Activated naive CD4-positive, alpha-beta T cell treated with anti-CD3 and anti-CD28 coated beads for 36 hours (primary cell): ENCODE results near the gene TMPRSS13. TPM values are rescaled to one million over a fixed set of nuclear protein-coding genes. Genes with fewer than 3 reads are reported as not detected.
A peak's percentile ranks its signal among the peaks of the same experiment; 100 is the strongest.

Experiments used
- CTCF ChIA-PET: fragments of 350-600 bp; sonication (Branson Sonifier 250); formaldehyde crosslinking; loops from one replicate; lab custom pipeline; 2021; ENCODE audit warnings: antibody characterized with exemption; lab: Charles Lee
- DNase-seq: peaks from one replicate; pipeline ENCODE4 v3.0.0-alpha.2; 2020
- H3K27ac Mint-ChIP-seq: one replicate; pipeline ENCODE4 v1.8.0; 2021; ENCODE audit warnings: mild to moderate bottlenecking, mixed read lengths
- H3K27me3 Mint-ChIP-seq: one replicate; pipeline ENCODE4 v1.8.0; 2021; ENCODE audit warnings: low read depth, mixed read lengths
- H3K36me3 Mint-ChIP-seq: one replicate; pipeline ENCODE4 v1.8.0; 2021; ENCODE audit warnings: low read depth, mixed read lengths
- H3K4me1 Mint-ChIP-seq: one replicate; pipeline ENCODE4 v1.8.0; 2021; ENCODE audit warnings: low read depth, mixed read lengths
- H3K4me3 Mint-ChIP-seq: one replicate; pipeline ENCODE4 v1.8.0; 2021; ENCODE audit warnings: mild to moderate bottlenecking, moderate library complexity, mixed read lengths
- H3K9me3 Mint-ChIP-seq: one replicate; pipeline ENCODE4 v1.8.0; 2021; ENCODE audit warnings: mixed read lengths
- intact Hi-C: fragments of 100-400 bp; cut with micrococcal nuclease; formaldehyde crosslinking; loops from one replicate; pipeline ENCODE4 v1.15.1; 2023
- total RNA-seq, 2 experiments: library from RNA; stranded (reverse); gene quantifications; one replicate each; pipeline ENCODE4 v1.2.3, GENCODE V29; 2021

TMPRSS13 gene
- total RNA-seq, 2 experiments from 2014 or later, result 0.15 to 0.21 TPM

GRCh38 chr11:117908959-117909610, 20.1 kb downstream of the TMPRSS13 start:
- Mint-ChIP-seq H3K27ac (no peak overlapping the region), H3K4me3 (no peak overlapping the region)

DNA sequence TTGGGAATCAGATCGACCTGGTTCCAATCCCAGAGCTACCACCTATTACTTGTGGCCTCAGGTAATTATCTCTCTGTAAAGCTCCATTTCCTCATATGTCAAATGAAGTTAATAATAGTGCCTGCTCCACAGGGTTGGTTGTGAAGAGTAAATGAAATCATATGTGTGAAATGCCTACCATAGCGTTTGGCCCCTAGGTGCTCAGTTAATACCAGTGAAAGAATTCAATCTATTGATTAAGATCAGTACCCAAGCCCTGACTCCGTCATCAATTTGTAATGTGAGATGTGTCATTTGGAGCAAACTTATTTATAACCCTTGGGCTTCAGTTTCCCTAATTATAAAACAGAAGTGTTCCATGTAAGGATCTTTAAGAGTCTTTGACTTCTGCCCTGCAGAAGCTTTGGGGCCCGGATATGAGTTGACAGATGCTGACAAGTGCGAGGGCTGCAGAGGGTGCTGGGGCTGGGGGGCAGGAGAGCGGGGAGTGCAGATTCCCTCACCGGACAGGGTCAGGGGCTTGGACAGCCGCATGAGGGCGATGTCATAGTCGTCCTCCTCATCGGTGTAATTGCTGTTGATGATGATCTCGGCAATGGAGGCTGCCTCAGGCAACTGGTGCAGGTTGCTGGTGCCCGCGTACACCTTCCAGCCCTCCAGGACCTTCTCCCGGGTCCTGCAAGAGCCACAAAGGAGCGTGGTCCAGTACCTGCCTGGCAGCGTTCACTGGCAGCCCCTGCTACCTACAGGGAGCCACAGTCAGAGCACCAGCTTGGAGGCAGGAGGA, 20.9 kb downstream of the TMPRSS13 start:
- H3K27ac Mint-ChIP-seq, result no peak overlapping the region
- no peaks in the 10 kb centered on the region for H3K27me3 Mint-ChIP-seq
- peaks cover 8% of the 10 kb centered on the region for H3K4me1 Mint-ChIP-seq
- CTCF ChIA-PET, result interaction anchor here (0.9 to 1.4 kb wide), 4 partner anchors 39 to 146 kb away, joined by 3 to 11 read pairs (median 4); no protein-coding TSS in a partner anchor
- no peak for DNase-seq
- H3K4me3 Mint-ChIP-seq, result no peak overlapping the region
- H3K36me3 Mint-ChIP-seq, result no peaks in the 10 kb centered on the region
- H3K9me3 Mint-ChIP-seq, result no peaks in the 10 kb centered on the region
- intact Hi-C loops, result loop anchor here (2.0 kb wide), 1 partner anchor 38 kb away; no protein-coding TSS in a partner anchor

More at GRCh38 chr11:117908959-117909610, 20.1 kb downstream of the TMPRSS13 start:
- H3K9me3 Mint-ChIP-seq, result no peaks in the 10 kb centered on the region
- H3K36me3 Mint-ChIP-seq, result no peaks in the 10 kb centered on the region
- intact Hi-C loops, result loop anchor here (2.0 kb wide), 1 partner anchor 38 kb away; no protein-coding TSS in a partner anchor
- CTCF ChIA-PET, result interaction anchor here (0.5 to 1.3 kb wide), 2 partner anchors 17 to 94 kb away, joined by 3 to 4 read pairs; no protein-coding TSS in a partner anchor
- H3K4me1 Mint-ChIP-seq, result peaks cover 8% of the 10 kb centered on the region
- no peaks in the 10 kb centered on the region for H3K27me3 Mint-ChIP-seq
- DNase-seq, result peak; percentile 27

- CTCF ChIA-PET, result interaction anchor here (0.6 to 1.4 kb wide), 5 partner anchors 40 to 147 kb away, joined by 3 to 11 read pairs (median 5); partner anchors contain the start of gene IL10RA
Observed at GRCh38 chr11:117907276-117908108, 21.7 kb downstream of the TMPRSS13 start.

DNA sequence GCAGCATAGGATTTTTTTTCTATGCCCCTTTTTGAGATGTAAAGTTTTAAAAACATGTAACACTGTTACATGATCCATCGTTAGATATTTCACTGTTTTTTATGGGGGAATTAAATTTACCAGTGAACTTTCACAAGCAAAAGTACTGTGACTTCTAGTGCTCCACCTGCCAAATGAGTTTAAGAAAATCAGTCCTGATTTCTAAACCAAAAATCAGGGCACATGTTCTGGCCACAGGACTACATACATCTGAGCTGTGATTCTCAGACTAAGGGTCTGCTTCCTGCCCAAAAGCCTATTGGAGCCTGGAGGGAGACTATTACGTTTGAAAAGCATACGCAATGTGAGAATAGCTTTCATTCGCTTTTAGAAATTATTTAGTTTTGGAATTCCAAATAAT, 22.5 kb downstream of the TMPRSS13 start:
- CTCF ChIA-PET, result interaction anchor here (0.9 to 1.4 kb wide), 2 partner anchors 41 to 79 kb away, joined by 3 to 11 read pairs; partner anchors contain the start of gene IL10RA
- no peak for DNase-seq
- Mint-ChIP-seq H3K36me3 (no peaks in the 10 kb centered on the region), H3K27me3 (no peaks in the 10 kb centered on the region), H3K4me1 (peaks cover 8% of the 10 kb centered on the region), H3K9me3 (no peaks in the 10 kb centered on the region), H3K4me3 (no peak overlapping the region), H3K27ac (no peak overlapping the region)
- intact Hi-C loops, result no loop called here

More at GRCh38 chr11:117907276-117908108, 21.7 kb downstream of the TMPRSS13 start:
- no peaks in the 10 kb centered on the region for H3K9me3 Mint-ChIP-seq
- peak overlapping the region; percentile 57 for H3K4me3 Mint-ChIP-seq
- H3K27ac Mint-ChIP-seq, result no peak overlapping the region
- intact Hi-C loops, result loop anchor here (2.0 kb wide), 1 partner anchor 39 kb away; no protein-coding TSS in a partner anchor
- no peaks in the 10 kb centered on the region for H3K27me3 Mint-ChIP-seq
- H3K36me3 Mint-ChIP-seq, result no peaks in the 10 kb centered on the region
- peak; percentile 79 for DNase-seq
- peaks cover 8% of the 10 kb centered on the region for H3K4me1 Mint-ChIP-seq

DNA sequence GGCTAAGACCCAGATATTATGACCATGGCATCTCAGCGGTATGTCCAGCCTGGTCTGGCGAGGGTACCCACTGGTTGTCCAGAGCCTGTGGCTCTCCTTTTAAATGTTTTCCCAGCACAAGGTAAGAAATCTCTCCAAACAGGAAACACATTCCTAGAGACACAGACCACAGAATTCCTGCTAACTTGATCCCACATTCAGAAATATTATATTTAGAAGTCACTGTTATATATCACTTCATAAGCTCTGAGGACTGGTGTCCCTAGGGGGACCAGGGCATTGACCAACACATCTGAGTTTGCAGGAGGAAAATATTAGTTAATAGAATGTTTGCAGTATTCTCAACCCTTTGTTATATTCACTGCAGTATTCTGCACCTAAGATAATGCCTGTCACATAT, 23.1 kb downstream of the TMPRSS13 start:
- H3K4me1 Mint-ChIP-seq, result peaks cover 8% of the 10 kb centered on the region
- CTCF ChIA-PET, result interaction anchor here (0.6 to 2.2 kb wide), 2 partner anchors 41 to 220 kb away, joined by 3 to 10 read pairs; no protein-coding TSS in a partner anchor
- no peak overlapping the region for H3K27ac Mint-ChIP-seq
- no peak for DNase-seq
- H3K4me3 Mint-ChIP-seq, result no peak overlapping the region
- no peaks in the 10 kb centered on the region for H3K9me3 Mint-ChIP-seq
- H3K36me3 Mint-ChIP-seq, result no peaks in the 10 kb centered on the region
- intact Hi-C loops, result no loop called here
- H3K27me3 Mint-ChIP-seq, result no peaks in the 10 kb centered on the region

GRCh38 chr11:117905524-117905923, 23.7 kb downstream of the TMPRSS13 start:
- no peaks in the 10 kb centered on the region for H3K27me3 Mint-ChIP-seq
- H3K36me3 Mint-ChIP-seq, result no peaks in the 10 kb centered on the region
- intact Hi-C loops, result no loop called here
- no peaks in the 10 kb centered on the region for H3K9me3 Mint-ChIP-seq
- H3K27ac Mint-ChIP-seq, result no peak overlapping the region
- peaks cover 8% of the 10 kb centered on the region for H3K4me1 Mint-ChIP-seq
- CTCF ChIA-PET, result interaction anchor here (0.6 to 2.2 kb wide), 2 partner anchors 42 to 220 kb away, joined by 3 to 10 read pairs; no protein-coding TSS in a partner anchor
- no peak overlapping the region for H3K4me3 Mint-ChIP-seq
- no peak for DNase-seq

DNA sequence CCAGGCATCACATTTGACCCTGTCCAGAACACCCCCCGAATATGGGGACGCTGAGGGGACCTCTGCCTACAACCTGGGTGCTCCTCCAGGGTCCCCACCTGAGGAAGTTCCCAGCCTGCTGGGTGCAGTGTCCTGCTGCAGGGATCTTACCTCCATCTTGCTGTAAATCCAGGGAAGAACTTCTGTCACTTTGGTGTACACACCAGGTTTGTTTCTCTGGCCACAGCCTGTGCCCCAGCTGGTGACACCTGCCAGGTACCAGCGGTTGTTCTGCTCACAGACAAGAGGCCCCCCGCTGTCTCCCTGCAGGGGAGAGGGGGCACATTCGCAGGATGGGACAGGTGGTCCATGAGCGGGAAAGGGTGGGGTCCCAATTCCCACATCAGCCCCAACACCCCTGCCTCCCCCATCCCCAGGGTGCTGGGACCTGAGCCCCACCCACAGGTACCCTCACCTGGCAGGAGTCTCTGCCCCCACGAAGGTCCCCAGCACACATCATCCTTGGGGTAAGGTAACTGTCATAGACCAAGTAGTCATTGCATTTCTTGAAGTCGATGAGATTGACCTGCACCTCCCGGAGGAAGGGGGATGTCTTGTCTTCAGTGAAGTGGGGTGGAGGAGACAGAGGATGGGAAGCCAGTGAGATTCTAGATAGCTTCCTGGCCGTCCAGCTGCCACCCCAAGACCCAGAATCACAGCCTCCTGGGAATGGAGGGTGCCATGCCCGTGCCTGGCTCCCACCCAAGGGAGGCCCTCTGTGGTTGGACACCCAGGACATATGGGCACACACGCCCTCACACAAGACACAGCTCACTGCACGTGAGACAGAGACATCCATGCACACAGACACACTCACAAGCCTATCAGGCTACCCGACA, 25.5 kb downstream of the TMPRSS13 start:
- Mint-ChIP-seq H3K36me3 (no peaks in the 10 kb centered on the region), H3K4me3 (no peak overlapping the region), H3K9me3 (no peaks in the 10 kb centered on the region), H3K4me1 (peaks cover 8% of the 10 kb centered on the region), H3K27me3 (no peaks in the 10 kb centered on the region), H3K27ac (no peak overlapping the region)
- intact Hi-C loops, result loop anchor here (1.0 kb wide), 2 partner anchors 59 to 80 kb away; no protein-coding TSS in a partner anchor
- no peak for DNase-seq
- CTCF ChIA-PET, result interaction anchor here (1.0 to 2.2 kb wide), 7 partner anchors 11 to 149 kb away, joined by 3 to 10 read pairs (median 5); no protein-coding TSS in a partner anchor

DNA sequence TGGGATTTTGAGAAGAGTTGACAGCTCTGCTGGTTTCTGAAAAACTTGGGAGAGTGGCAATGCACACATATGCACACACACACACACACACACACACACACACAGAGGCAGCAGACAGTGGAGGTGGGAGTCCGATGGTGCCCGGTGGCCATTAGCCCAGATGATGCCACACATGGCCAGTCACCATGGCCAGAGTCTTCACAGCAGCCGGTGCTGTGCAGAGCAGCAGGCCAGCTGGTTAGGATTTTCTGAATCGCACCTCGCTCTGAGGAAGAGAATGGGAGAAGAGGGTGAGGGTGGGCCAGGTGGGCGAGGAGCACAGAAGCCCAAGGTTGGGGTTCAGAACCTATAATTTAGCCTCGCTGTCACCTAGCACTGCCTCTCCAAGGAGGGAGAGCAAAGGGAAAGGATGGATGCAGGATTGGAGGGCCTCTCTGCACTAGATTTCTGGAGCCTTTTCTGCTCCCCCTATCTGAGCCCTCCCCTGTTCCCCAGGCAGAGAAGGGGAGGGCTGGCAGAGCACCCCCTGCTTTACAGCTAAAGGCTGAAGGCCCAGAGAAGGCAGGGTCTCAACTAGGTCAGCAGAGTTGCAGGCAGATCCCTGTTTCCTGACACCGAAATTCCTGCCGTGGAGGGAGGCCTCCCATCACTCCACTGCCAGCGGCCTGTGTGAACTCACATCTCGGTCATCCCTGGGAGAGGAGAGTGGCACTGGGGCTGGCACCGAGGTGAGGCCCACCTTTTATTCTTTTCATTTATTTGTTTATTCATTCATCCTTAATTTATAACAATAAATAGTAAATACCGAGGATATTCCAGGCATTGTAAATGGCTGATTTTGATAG, 27.0 kb downstream of the TMPRSS13 start:
- H3K36me3 Mint-ChIP-seq, result no peaks in the 10 kb centered on the region
- no peak overlapping the region for H3K4me3 Mint-ChIP-seq
- H3K9me3 Mint-ChIP-seq, result no peaks in the 10 kb centered on the region
- H3K27ac Mint-ChIP-seq, result no peak overlapping the region
- CTCF ChIA-PET, result interaction anchor here (1.1 to 1.2 kb wide), 2 partner anchors 44 to 93 kb away, joined by 3 to 4 read pairs; no protein-coding TSS in a partner anchor
- H3K4me1 Mint-ChIP-seq, result peaks cover 1% of the 10 kb centered on the region
- intact Hi-C loops, result no loop called here
- H3K27me3 Mint-ChIP-seq, result no peaks in the 10 kb centered on the region
- DNase-seq, result no peak

- Mint-ChIP-seq H3K4me1 (no peaks in the 10 kb centered on the region), H3K27ac (no peak overlapping the region), H3K9me3 (no peaks in the 10 kb centered on the region), H3K36me3 (no peaks in the 10 kb centered on the region), H3K4me3 (no peak overlapping the region), H3K27me3 (no peaks in the 10 kb centered on the region)
- DNase-seq, result no peak
- CTCF ChIA-PET, result no interaction called here
- intact Hi-C loops, result no loop called here
Observed at GRCh38 chr11:117901601-117902000, 27.6 kb downstream of the TMPRSS13 start.

GRCh38 chr11:117900720-117901440, 28.3 kb downstream of the TMPRSS13 start:
- Mint-ChIP-seq H3K9me3 (no peaks in the 10 kb centered on the region), H3K4me3 (no peak overlapping the region)
- CTCF ChIA-PET, result no interaction called here

More at GRCh38 chr11:117900720-117901440, 28.3 kb downstream of the TMPRSS13 start:
- H3K27me3 Mint-ChIP-seq, result no peaks in the 10 kb centered on the region
- H3K36me3 Mint-ChIP-seq, result no peaks in the 10 kb centered on the region
- intact Hi-C loops, result no loop called here
- no peak for DNase-seq
- no peak overlapping the region for H3K27ac Mint-ChIP-seq
- H3K4me1 Mint-ChIP-seq, result no peaks in the 10 kb centered on the region
